Mesendoderm (in vitro differentiated cells): ENCODE measurements around the gene ATPAF1.
"Not testable (repeated sequence)": the region's sequence is repeated elsewhere in the genome, so short reads cannot be mapped to it uniquely, and the experiment has no call there.

ENCODE experiments used
- DNase-seq: peaks from one replicate; pipeline ENCODE4 v3.0.0; 2013
- H2AK5ac ChIP-seq: 2 replicates; pipeline ENCODE4 v1.6.1; 2013; ENCODE audit warnings: low read length, inconsistent platforms
- H2BK120ac ChIP-seq: 2 replicates; pipeline ENCODE4 v1.6.1; 2013; ENCODE audit warnings: low read depth, mild to moderate bottlenecking, low read length, moderate library complexity, mixed read lengths
- H2BK15ac ChIP-seq: replicated peaks from 2 replicates; pipeline ENCODE4 v1.6.1; 2013; ENCODE audit warnings: low read depth, mild to moderate bottlenecking, moderate library complexity
- H2BK5ac ChIP-seq: 2 replicates; pipeline ENCODE4 v1.6.1; 2013; ENCODE audit warnings: low read length, inconsistent platforms
- H3K18ac ChIP-seq: 2 replicates; pipeline ENCODE4 v1.6.1; 2013; ENCODE audit warnings: mild to moderate bottlenecking, low read length, mixed read lengths
- H3K23ac ChIP-seq: one replicate; pipeline ENCODE4 v1.6.1; 2013; ENCODE audit warnings: low read length
- H3K27ac ChIP-seq: 2 replicates; pipeline ENCODE4 v1.5.1; 2013; ENCODE audit warnings: low read depth, mild to moderate bottlenecking, inconsistent platforms, low read length, moderate library complexity
- H3K27me3 ChIP-seq: 2 replicates; pipeline ENCODE4 v1.6.1; 2013; ENCODE audit warnings: low read length, control low read depth, mild to moderate bottlenecking, inconsistent platforms; ENCODE audit not compliant: insufficient read depth, poor library complexity
- H3K36me3 ChIP-seq: 2 replicates; pipeline ENCODE4 v1.6.1; 2013; ENCODE audit warnings: low read length, inconsistent platforms; ENCODE audit not compliant: control insufficient read depth, insufficient read depth
- H3K4ac ChIP-seq: one replicate; pipeline ENCODE4 v1.6.1; 2013; ENCODE audit warnings: low read depth, mild to moderate bottlenecking, low read length, moderate library complexity
- H3K4me1 ChIP-seq: 2 replicates; pipeline ENCODE4 v1.6.1; 2013; ENCODE audit warnings: low read depth, low read length, inconsistent platforms; ENCODE audit not compliant: control insufficient read depth
- H3K4me2 ChIP-seq: 2 replicates; pipeline ENCODE4 v1.6.1; 2013; ENCODE audit warnings: low read length
- H3K4me3 ChIP-seq: 2 replicates; pipeline ENCODE4 v1.5.1; 2013; ENCODE audit warnings: mild to moderate bottlenecking, low read length
- H3K56ac ChIP-seq: one replicate; pipeline ENCODE4 v1.6.1; 2013; ENCODE audit warnings: low read length
- H3K79me1 ChIP-seq: 2 replicates; pipeline ENCODE4 v1.6.1; 2013; ENCODE audit warnings: low read length, inconsistent platforms
- H3K79me2 ChIP-seq: 2 replicates; pipeline ENCODE4 v1.6.1; 2013; ENCODE audit warnings: mild to moderate bottlenecking, low read length; ENCODE audit not compliant: control insufficient read depth, insufficient read depth
- H3K9ac ChIP-seq: 2 replicates; pipeline ENCODE4 v1.6.1; 2013; ENCODE audit warnings: low read length, inconsistent platforms
- H4K5ac ChIP-seq: one replicate; pipeline ENCODE4 v1.6.1; 2013; ENCODE audit warnings: low read length
- H4K8ac ChIP-seq: one replicate; pipeline ENCODE4 v1.6.1; 2013; ENCODE audit warnings: low read depth, mild to moderate bottlenecking, control low read depth, low read length, moderate library complexity
- WGBS: extraction: QIAGEN DNeasy Blood & Tissue Kit; methylation state at CpG from one replicate; pipeline ENCODE4 v1.1.7; 2013; ENCODE audit warnings: low lambda C conversion rate, missing lambda C conversion rate; ENCODE audit not compliant: insufficient coverage; ENCODE audit errors: extremely low coverage; 5-methylcytosine and 5-hydroxymethylcytosine counted together

The ATPAF1 gene

GRCh38 chr1:46703927-46704641, 35.9 kb upstream of the ATPAF1 start:
- Histone ChIP-seq H3K79me2 (no peaks in the 10 kb centered on the region), H3K4ac (no peak overlapping the region), H3K4me1 (no peaks in the 10 kb centered on the region), H3K36me3 (peaks cover 4% of the 10 kb centered on the region), H2BK5ac (no peak overlapping the region), H2AK5ac (no peak overlapping the region), H2BK120ac (no peak overlapping the region), H3K79me1 (peaks cover 3% of the 10 kb centered on the region), H3K27me3 (no peaks in the 10 kb centered on the region), H3K4me2 (no peak overlapping the region), H4K8ac (no peak overlapping the region), H3K27ac (no peak overlapping the region), H3K9ac (no peak overlapping the region), H3K56ac (no peak overlapping the region), H2BK15ac (no peak overlapping the region), H3K23ac (no peak overlapping the region), H4K5ac (no peak overlapping the region), H3K4me3 (no peak overlapping the region), H3K18ac (no peak overlapping the region)
- no peak for DNase-seq
- no CpG with 5 or more reads among the region's 3 CpGs for WGBS

GRCh38 chr1:46699666-46700065, 31.5 kb upstream of the ATPAF1 start:
- Histone ChIP-seq H2BK120ac (no peak overlapping the region), H3K36me3 (peaks cover 7% of the 10 kb centered on the region)

GRCh38 chr1:46697053-46697452, 28.9 kb upstream of the ATPAF1 start:
- Histone ChIP-seq H2BK15ac (no peak overlapping the region), H4K8ac (no peak overlapping the region), H3K23ac (no peak overlapping the region), H2BK5ac (no peak overlapping the region), H3K4me2 (no peak overlapping the region), H4K5ac (no peak overlapping the region), H3K79me1 (peaks cover 10% of the 10 kb centered on the region), H3K27me3 (no peaks in the 10 kb centered on the region), H3K79me2 (no peaks in the 10 kb centered on the region), H3K4me3 (no peak overlapping the region), H3K36me3 (peaks cover 8% of the 10 kb centered on the region), H3K18ac (no peak overlapping the region), H3K27ac (no peak overlapping the region), H2BK120ac (no peak overlapping the region), H3K9ac (no peak overlapping the region), H3K4me1 (peaks cover 2% of the 10 kb centered on the region), H3K56ac (no peak overlapping the region), H3K4ac (no peak overlapping the region), H2AK5ac (no peak overlapping the region)
- no CpG with 5 or more reads among the region's 2 CpGs for WGBS
- no peak for DNase-seq

More at GRCh38 chr1:46699666-46700065, 31.5 kb upstream of the ATPAF1 start:
- Histone ChIP-seq H3K4me2 (no peak overlapping the region), H3K23ac (no peak overlapping the region), H3K27ac (no peak overlapping the region), H3K18ac (no peak overlapping the region), H2BK15ac (no peak overlapping the region), H3K27me3 (no peaks in the 10 kb centered on the region), H3K9ac (no peak overlapping the region), H3K4me1 (no peaks in the 10 kb centered on the region), H2AK5ac (no peak overlapping the region), H3K79me1 (peaks cover 6% of the 10 kb centered on the region), H3K4me3 (no peak overlapping the region), H3K79me2 (no peaks in the 10 kb centered on the region), H4K5ac (no peak overlapping the region), H2BK5ac (no peak overlapping the region), H4K8ac (no peak overlapping the region), H3K4ac (no peak overlapping the region), H3K56ac (no peak overlapping the region)
- no CpG with 5 or more reads among the region's 3 CpGs for WGBS
- no peak for DNase-seq

- H3K56ac ChIP-seq, DNase-seq: not testable (repeated sequence)
Measured at GRCh38 chr1:46694676-46695075, 26.5 kb upstream of the ATPAF1 start.

GRCh38 chr1:46692811-46693770, 24.9 kb upstream of the ATPAF1 start:
- H2BK5ac ChIP-seq, result no peak overlapping the region
- H4K8ac ChIP-seq, result no peak overlapping the region
- H3K18ac ChIP-seq, result peak overlapping the region; percentile 64
- H3K4me2 ChIP-seq, result no peak overlapping the region
- H4K5ac ChIP-seq, result no peak overlapping the region
- H3K79me1 ChIP-seq, result peaks cover 5% of the 10 kb centered on the region
- H3K9ac ChIP-seq, result no peak overlapping the region
- peaks cover 12% of the 10 kb centered on the region for H3K36me3 ChIP-seq
- DNase-seq, result peak; percentile 89
- H3K27me3 ChIP-seq, result no peaks in the 10 kb centered on the region
- no peak overlapping the region for H2BK15ac ChIP-seq
- H3K4ac ChIP-seq, result no peak overlapping the region
- H2BK120ac ChIP-seq, result no peak overlapping the region
- peaks cover 5% of the 10 kb centered on the region for H3K4me1 ChIP-seq
- peak overlapping the region; percentile 54 for H3K27ac ChIP-seq
- H2AK5ac ChIP-seq, result peak overlapping the region; percentile 78
- no CpG with 5 or more reads among the region's 3 CpGs for WGBS
- H3K56ac ChIP-seq, result peak overlapping the region; percentile 60
- no peaks in the 10 kb centered on the region for H3K79me2 ChIP-seq
- H3K4me3 ChIP-seq, result no peak overlapping the region
- no peak overlapping the region for H3K23ac ChIP-seq

More at GRCh38 chr1:46694676-46695075, 26.5 kb upstream of the ATPAF1 start:
- H3K4me1 ChIP-seq, H2BK120ac ChIP-seq, H4K8ac ChIP-seq, H3K27me3 ChIP-seq, H2BK15ac ChIP-seq, H3K4me2 ChIP-seq, H3K23ac ChIP-seq, H3K27ac ChIP-seq, H3K18ac ChIP-seq, H3K4ac ChIP-seq, H3K79me1 ChIP-seq, H2AK5ac ChIP-seq, H3K36me3 ChIP-seq, H3K79me2 ChIP-seq, H4K5ac ChIP-seq, H3K9ac ChIP-seq, H2BK5ac ChIP-seq, H3K4me3 ChIP-seq: not testable (repeated sequence)
- WGBS, result no CpG with 5 or more reads among the region's 4 CpGs
